G401 (cell line): Measurements from ENCODE around the gene FKBP3. TPM values are rescaled to one million over a fixed set of nuclear protein-coding genes. Genes with fewer than 3 reads are reported as not detected.
A peak's percentile ranks its signal among the peaks of the same experiment; 100 is the strongest.
"Not testable (repeated sequence)": the region's sequence is repeated elsewhere in the genome, so short reads cannot be mapped to it uniquely, and the experiment has no call there.

Experiments used
- DNase-seq: peaks from one replicate; pipeline ENCODE4 v3.0.0-alpha.2; 2015; ENCODE audit warnings: low spot score
- in situ Hi-C: cut with HindIII; loops from 2 replicates; pipeline ENCODE4 v1.10.0; 2016; ENCODE audit warnings: low sequenced_read_pairs, mixed read lengths
- total RNA-seq: library from RNA; depleted of rRNA; stranded (reverse); fragments of >200 nt; shearing (Covaris generic); gene quantifications from 2 replicates; pipeline ENCODE4 v1.2.3, GENCODE V29; 2014

FKBP3 gene
- total RNA-seq, 1 experiment from 2014 or later: 77.7 TPM

DNA sequence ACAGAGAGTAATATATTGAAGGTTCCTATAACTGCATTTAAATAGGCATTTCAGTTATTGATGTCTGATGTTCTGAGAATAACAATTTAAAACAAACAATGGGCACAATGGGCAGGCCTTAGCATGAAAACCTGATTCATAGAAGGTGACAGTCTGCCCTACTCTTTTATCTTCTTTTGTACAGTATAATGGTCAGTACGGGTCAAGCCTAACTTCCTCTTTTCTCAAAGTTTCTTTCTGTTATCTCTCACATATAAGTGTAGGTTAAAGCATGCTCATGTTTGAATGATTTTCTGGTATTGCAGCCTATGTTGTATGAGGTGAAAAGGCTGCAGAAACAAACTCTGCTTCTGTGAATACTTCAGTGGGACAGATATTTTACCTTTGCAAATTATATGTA lies 14.2 kb downstream of the FKBP3 start:
- no peak for DNase-seq
- in situ Hi-C loops: no loop called here

DNA sequence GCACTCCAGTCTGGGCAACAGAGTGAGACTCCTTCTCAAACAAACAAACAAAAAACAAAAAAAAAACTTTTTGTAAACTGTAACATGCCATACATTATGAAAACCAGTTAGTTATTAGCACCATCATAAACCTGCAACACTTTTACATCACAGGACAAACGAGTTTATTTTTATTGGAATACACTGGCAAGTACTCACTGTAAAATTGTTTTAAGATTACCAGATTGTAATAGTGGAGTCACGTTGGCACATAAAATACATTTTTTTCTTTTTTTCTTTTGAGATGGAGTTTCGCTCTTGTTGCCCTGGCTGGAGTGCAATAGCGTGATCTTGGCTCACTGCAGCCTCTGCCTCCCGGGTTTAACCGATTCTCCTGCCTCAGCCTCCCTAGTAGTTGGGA lies 15.7 kb downstream of the FKBP3 start:
- in situ Hi-C loops: no loop called here

DNA sequence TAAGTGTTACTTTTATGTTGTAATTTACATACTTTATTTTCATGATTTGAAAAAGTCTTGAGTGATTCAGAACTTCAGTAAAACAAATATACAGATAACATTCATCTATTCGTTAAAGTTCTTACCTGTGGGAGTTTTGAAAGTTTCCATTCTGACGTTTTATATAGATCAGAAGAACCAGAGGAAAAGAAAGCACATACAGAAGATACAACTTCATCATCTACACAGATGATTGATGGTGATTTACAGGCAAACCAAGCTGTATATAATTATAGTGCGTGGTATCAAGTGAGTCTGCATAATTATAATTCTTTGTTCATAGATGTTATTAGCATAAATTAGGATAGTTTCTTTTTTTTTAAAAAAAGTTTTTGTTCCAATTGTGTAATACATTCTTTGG lies 20.0 kb downstream of the FKBP3 start:
- in situ Hi-C loops: no loop called here
- no peak for DNase-seq

More for the DNA sequence above, 15.7 kb downstream of the FKBP3 start:
- no peak for DNase-seq

DNA sequence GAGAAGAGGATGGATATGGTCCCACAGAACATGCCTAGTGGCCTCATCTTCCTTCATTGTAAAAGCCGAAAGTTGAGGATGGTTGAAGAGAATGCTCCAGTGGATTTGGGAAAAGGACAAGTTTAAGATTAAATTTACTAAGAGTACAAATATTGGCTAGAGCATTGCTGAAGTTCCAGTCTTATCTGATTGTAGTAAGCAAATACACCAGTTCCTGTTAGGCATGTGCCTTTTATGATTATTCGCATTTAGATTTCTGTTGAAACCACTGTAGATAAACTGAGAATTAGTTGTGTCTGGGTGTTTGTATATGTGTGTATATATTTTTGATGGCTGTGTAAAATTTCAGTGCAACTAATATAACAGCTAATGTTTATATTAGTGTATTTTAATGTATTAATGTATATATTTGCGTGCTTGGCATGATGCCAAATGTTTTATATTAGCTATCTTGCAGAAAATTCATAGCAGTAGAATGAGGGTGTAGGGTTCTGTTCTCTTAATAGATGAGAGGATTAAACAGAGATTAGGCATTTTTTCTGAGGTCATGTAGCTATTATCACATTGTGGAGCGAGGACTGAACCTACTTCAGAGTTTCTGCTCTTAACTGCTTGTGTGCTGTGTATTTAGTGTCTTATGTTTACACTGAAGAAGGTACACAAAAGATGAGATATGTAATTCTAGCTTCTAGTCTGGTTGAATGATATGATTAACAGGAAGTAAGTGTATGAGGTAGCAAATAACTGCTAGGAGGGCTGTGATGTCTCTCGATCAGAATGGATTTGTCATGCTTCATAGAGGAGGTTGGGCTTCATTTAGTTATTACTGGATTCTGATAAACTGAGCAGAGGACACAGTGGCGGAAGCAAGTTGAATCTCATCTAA lies 21.1 kb downstream of the FKBP3 start:
- in situ Hi-C loops: no loop called here
- no peak for DNase-seq

DNA sequence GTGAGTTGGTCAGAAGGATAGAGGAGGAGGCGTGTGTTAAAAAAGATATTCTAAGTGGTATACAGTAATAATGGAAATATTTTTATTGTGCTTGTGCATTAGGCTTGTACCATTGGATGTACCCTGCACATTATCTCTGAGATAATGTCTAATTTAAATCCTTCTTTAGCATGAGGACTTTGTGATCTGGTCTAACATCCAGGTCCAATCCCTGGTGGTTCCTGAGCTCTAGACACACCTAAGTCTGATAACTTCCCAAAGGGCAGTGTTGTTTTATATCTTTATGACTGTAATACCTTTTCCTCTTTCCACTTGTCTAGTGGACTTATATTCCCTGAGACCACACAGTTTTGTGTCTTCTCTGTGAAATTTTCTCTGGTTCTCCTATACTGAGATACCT lies 29.7 kb downstream of the FKBP3 start:
- in situ Hi-C loops: no loop called here
- no peak for DNase-seq

DNA sequence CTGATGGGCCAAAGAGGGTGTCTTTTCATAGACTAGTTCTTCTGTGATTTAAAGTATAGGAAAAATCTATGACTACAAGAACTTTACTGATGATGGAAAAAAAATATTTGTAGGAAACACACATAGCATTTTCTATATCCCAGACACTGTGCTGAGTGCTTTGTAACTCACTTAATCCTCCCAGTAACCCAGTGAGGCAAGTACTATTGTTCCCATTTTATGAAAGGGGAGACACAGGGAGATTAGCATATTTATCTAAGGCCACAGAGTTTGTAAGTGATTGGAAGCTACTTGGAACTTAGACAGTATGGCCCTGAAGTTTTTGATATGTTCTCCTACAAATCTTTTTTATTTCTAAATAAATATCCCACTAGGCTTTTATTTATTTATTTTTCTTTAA lies 30.5 kb downstream of the FKBP3 start:
- no peak for DNase-seq
- in situ Hi-C loops: no loop called here

DNA sequence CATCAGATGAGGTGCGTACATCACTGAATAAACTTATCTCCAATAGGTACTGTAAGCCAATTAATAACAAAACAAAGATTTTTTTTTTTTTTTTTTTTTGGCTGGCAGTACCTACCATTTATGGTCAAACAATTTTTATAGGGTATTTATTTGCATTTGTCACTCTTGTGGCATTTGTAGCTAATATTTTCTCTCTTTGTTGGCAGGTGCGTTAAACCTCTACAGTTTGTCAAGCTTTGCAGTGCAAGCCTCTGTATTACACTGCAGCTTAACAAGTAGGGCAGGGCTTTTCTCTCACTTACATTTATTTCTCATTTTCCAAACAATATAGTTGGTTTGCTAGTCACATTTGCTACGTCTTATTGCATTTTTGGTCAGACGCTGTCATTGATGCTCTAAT lies 38.1 kb downstream of the FKBP3 start:
- in situ Hi-C loops: no loop called here
- DNase-seq: no peak

DNA sequence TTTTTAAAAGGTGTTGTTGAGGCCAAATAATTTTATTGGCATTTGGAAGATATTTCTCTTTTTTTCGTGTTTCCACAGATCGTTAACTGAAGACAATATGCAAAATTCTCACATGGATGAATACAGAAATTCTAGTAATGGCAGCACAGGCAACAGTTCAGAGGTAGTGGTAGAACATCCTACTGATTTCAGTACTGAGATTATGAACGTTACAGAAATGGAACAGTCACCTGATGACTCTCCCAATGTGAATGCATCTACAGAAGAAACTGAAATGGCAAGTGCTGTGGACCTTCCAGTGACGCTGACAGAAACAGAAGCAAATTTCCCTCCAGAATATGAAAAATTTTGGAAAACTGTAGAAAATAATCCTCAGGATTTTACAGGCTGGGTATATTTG lies 39.1 kb downstream of the FKBP3 start:
- in situ Hi-C loops: no loop called here
- DNase-seq: no peak

DNA sequence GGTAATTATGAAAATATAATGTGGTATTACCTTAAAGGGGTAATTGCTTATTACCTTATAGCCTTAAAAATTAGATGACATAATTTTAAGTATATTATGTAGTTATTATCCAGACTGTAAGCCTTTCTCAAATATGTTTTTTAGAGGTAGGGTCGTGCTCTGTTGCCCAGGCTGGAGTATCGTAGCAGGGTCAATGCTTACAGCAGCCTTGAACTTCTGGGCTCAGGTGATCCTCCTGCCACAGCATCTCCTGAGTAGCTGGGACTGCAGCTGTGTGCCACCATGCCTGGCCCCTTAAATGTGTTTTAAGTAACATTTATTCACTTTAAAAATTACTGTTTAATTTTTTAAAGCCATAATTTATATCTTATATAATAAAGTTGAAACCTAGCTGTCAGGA lies 40.0 kb downstream of the FKBP3 start:
- in situ Hi-C loops: no loop called here
- no peak for DNase-seq

DNA sequence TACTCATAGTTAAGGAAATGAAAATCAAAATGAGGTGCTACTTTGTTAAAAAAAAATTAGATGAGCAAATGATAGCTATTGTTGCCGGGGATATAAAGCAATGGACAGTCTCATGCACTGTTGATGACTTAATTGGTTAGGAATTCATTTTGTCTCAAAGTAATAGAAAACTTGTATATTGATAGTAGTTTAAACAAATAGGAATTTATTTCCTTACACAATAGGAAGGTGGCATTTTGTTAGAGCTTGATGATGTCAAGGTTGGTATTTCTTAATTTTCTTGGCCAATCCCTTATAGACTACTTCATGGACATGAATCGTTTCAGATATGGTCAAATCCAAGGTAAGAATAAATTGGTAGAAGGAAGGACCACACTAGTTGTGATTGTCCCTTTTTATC lies 42.6 kb downstream of the FKBP3 start:
- in situ Hi-C loops: no loop called here
- DNase-seq: no peak

DNA sequence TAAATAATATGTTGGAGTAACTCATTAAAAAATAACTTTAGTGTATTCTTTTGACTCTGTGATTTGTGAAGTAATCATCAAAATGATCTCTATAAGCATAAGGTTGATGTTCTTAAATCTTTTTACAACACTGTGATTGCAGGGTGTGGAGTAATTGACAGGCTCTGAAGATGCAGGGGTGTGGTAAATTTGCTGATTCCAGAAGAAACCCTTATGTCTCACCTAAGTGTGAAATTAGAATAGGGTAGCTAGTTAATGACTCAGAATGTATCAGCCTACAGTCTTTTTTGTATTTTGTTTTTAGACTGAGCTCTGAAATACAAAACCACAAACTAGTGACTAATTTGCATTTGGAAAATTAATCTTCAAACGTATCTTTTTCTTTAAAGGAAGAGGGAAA lies 44.5 kb downstream of the FKBP3 start:
- DNase-seq: no peak
- in situ Hi-C loops: no loop called here

DNA sequence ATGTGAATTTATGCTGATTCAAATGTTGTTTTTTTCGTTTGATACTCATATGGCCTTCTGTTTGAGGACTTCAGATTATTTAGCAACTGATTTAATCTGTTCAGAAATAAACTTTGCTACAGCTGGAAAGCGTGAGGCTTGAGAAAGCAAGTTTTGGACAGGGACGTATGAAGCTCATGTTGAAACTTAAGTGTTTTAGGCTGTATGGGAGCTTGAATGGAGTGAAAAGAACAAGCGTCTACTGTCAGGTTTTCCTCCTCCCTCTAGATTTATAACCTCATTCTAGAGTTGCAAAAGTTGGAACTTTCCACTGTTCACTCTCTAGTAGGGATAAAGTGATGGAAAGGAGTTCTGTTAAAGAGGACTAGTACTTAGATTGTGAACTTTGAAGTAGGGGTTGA lies 49.3 kb downstream of the FKBP3 start:
- DNase-seq: no peak
- in situ Hi-C loops: no loop called here

DNA sequence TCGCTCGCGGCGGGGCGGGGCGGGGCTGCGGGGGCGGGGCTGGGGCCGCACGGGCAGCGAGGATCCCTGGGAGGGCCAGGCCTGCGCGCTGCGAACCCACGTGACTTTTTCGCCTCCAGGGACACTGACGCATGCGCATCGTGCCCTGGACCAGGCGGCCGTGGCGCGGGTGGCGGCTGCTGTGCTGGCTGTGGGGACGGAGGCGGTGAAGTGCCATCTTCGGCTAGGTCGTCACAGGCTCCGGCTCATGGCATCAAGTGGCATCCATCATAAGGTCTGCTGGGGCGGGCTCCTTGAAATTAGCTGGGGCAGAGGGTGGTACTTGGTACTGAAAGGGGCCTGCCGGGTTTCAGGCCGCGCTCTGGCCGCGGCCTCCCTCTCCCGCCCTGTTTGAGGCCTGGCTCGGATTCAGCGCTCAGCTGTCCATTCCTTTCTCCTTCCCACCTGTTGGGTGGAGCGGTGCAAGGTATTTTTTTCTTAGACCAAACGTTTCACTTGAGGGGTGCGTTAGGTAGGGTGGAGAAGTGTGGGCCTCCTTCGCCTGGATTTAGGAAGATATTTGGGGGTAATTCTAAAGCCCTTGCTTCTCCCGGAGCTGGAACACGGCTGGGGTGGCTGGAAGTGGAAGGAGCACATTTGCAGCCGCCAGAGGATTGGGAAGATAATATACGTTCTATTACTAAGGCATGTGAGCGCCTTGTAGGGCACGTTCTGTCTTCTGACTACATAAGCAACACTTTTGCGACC lies 50.1 kb downstream of the FKBP3 start, which contains the start of gene PRPF39:
Gene PRPF39, plus strand, starts transcription at position 141 of the 747 bp plus-strand sequence. CDS start 11,124 bp downstream, outside the sequence.
- peak; percentile 92 for DNase-seq
- in situ Hi-C loops: no loop called here

DNA sequence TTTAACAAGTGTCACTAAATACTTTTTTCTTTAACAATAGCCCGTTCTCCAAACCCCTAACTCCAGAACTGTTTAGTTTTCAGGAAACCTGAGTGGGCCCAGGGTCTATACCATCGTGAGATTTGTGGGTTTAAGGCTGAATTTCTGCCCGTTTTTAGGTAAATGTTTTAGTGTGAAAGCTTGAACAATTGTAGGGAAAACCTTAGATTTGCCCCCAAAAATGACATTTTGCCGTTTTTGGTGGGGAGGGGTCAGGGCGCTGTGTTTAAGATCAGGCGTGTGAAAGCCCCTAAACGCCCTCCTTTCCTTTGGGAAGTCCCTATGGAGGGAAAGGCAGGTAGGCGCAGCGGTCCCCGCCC lies 50.7 kb downstream of the FKBP3 start:
- no peak for DNase-seq
- in situ Hi-C loops: no loop called here

DNA sequence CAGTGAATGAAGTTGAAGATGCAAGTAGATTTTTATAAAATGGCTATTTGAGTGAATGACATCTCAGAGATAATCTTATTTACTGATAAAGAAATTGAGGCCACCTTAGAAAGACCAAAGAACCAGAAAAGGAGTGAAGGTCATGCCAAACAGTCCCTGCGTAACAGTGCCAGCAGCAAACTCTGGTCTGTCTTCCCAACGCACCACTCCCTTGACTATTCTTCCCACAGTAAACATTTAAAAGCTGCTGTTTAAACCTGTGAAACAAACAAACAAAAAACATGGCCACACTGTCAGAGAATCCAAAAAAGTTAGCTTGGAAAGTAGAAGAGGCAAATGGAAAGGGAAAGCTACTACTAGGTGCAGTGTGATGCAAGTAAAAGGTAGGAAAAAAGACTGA lies 51.9 kb downstream of the FKBP3 start:
- no peak for DNase-seq
- in situ Hi-C loops: no loop called here

DNA sequence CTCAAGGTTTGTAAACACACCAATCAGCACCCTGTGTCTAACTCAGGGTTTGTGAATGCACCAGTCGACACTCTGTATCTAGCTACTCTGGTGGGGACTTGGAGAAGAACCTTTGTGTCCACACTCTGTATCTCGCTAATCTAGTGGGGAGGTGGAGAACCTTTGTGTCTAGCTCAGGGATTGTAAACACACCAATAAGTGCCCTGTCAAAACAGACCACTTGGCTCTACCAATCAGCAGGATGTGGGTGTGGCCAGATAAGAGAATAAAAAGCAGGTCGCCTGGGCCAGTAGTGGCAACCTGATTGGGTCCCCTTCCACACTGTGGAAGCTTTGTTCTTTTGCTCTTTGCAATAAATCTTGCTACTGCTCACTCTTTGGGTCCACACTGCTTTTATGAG lies 53.2 kb downstream of the FKBP3 start:
- in situ Hi-C loops, DNase-seq: not testable (repeated sequence)

DNA sequence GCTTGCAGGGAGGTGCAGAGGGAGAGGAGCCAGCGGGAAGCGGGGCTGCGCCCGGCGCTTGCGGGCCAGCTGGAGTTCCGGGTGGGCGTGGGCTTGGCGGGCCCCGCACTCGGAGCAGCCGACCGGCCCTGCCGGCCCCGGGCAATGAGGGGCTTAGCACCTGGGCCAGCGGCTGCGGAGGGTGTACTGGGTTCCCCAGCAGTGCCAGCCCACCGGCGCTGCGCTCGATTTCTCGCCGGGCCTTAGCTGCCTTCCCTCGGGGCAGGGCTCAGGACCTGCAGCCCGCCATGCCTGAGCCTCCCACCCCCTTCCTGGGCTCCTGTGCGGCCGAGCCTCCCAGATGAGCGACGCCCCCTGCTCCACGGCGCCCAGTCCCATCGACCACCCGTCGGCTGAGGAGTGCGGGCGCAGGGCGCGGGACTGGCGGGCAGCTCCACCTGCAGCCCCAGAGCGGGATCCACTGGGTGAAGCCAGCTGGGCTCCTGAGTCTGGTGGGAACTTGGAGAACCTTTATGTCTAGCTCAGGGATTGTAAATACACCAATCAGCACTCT lies 53.8 kb downstream of the FKBP3 start:
- in situ Hi-C loops: not testable (repeated sequence)

DNA sequence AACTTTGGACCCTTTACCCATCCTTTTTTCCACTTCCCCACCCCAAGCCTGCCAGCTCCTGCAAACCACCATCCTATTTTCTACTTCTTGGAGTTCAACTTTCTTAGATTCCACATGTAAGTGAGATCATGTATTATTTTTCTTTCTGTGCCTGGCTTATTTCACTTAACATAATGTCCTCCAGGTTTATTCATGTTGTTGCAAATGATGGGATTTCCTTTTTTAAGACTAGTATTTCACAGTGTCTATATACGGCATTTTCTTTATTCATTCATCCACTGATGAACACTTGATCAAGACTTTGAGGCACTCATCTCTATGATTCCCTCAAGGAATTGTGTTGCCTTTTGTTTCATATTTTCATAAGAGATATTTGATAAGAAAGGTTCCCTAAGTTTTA lies 56.0 kb downstream of the FKBP3 start:
- in situ Hi-C loops: no loop called here
- DNase-seq: no peak

More for the DNA sequence above, 53.8 kb downstream of the FKBP3 start:
- not testable (repeated sequence) for DNase-seq

DNA sequence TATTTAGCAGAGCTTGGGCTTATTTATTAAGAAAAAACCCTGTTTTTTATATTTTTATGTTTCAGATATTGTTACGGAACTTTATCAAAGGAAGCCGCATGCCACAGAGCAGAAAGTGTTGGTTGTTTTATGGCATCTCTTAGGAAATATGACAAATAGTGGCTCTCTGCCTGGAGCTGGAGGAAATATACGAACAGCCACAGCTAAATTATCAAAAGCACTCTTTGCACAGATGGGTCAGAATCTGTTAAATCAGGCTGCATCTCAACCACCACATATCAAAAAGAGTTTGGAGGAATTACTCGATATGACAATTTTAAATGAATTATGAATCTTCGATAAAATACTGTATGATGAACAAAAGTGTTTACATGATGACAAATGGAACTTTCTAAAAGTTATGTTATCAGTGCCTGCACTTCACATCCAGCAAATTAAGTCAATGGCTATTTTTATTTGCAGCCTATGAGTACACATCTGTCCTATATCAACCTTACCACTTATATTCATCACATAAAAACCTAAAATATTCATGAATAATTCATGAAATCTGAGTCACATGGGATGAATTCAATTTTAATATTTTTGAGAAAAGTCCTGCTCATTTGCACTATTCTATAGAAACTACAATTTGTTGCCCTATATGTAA lies 60.9 kb downstream of the FKBP3 start:
- DNase-seq: no peak
- in situ Hi-C loops: no loop called here

DNA sequence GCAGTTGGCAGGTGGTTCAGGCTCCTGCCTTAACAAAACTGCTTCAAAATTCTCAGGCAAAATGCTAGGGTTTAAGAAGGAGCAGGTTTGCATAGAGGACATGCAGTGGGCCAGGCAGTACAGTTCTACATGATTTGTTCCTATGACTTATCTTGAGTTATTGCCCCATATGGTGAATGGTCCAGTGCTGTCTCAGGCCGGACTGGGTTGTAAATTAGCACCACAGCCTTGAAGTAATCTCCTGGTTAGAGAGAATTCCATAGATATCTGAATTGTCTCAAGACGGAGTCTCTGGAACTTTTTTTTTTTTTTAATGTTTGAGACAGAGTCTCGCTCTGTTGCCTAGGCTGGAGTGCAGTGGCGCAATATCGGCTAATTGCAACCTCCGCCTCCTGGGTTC lies 62.2 kb downstream of the FKBP3 start:
- DNase-seq: no peak
- in situ Hi-C loops: no loop called here
